Right atrium auricular region (tissue), 2 donors: ENCODE measurements around the gene TSEN54. TPM values are rescaled to one million over a fixed set of nuclear protein-coding genes. Genes with fewer than 3 reads are reported as not detected.
A peak's percentile ranks its signal among the peaks of the same experiment; 100 is the strongest.

Source experiments
- DNase-seq: peaks from one replicate; pipeline ENCODE4 v3.0.0-alpha.2; 2019; ENCODE audit warnings: low spot score
- H3K27ac ChIP-seq, 2 donors: fragments of 200-600 bp; sonication (generic); 1 replicate in 1 of 2; 2 replicates in 1 of 2; pipeline ENCODE4 v1.5.1; 2016 to 2019
- H3K27me3 ChIP-seq, 2 donors: fragments of 200-600 bp; sonication (generic); one replicate each; pipeline versions ENCODE4 v1.5.1 to v1.6.0; 2017 to 2019
- H3K36me3 ChIP-seq: fragments of 200-600 bp; sonication (generic); one replicate; pipeline ENCODE4 v1.5.1; 2016
- H3K4me1 ChIP-seq, 2 donors: fragments of 200-600 bp; sonication (generic); one replicate each; pipeline versions ENCODE4 v1.5.1 to v1.6.0; 2017 to 2019
- H3K4me3 ChIP-seq, 2 donors: fragments of 200-600 bp; sonication (generic); 1 replicate in 1 of 2; 2 replicates in 1 of 2; pipeline ENCODE4 v1.5.1; 2017 to 2019; ENCODE audit warnings: mild to moderate bottlenecking in 1 of 2, moderate library complexity in 1 of 2
- H3K9me3 ChIP-seq, 2 donors: fragments of 200-600 bp; sonication (generic); one replicate each; pipeline ENCODE4 v1.5.1; 2019
- total RNA-seq, 2 donors: library from RNA; depleted of rRNA; stranded (reverse); fragments of >200 nt; gene quantifications; one replicate each; pipeline ENCODE4 v1.1.0, GENCODE V29; 2016
- TF ChIP-seq, protein P1 (sequence below), 2 donors: fragments of 200-600 bp; sonication (generic); IDR thresholded peaks; one replicate each; pipeline ENCODE4 v1.5.1; 2019; ENCODE audit warnings: antibody characterized with exemption in 2 of 2

The TSEN54 gene
- total RNA-seq, 2 donors from 2014 or later, result 9.6 to 13.8 TPM

DNA sequence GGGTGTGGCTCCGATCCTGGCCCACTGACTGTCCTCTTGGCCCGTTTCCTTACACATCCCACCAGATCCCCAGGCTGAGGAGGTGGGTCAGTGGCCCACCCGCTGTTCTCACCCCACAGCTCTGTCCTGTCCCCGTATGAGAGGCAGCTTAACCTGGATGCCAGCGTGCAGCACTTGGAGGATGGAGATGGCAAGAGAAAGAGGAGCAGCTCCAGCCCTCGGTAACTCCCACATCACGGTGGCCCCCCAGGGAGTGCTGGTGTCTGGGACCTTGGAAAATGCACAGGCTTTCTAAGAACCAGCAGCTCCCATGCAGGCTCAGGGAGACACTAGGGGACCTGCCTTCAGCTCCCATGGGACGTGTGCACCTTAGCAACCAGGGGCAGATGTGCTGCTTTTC, 5.0 kb downstream of the TSEN54 start:
- H3K4me1 ChIP-seq, result peaks cover 0 to 24% of the 10 kb centered on the region in 2 donors
- TF ChIP-seq, protein P1, sequence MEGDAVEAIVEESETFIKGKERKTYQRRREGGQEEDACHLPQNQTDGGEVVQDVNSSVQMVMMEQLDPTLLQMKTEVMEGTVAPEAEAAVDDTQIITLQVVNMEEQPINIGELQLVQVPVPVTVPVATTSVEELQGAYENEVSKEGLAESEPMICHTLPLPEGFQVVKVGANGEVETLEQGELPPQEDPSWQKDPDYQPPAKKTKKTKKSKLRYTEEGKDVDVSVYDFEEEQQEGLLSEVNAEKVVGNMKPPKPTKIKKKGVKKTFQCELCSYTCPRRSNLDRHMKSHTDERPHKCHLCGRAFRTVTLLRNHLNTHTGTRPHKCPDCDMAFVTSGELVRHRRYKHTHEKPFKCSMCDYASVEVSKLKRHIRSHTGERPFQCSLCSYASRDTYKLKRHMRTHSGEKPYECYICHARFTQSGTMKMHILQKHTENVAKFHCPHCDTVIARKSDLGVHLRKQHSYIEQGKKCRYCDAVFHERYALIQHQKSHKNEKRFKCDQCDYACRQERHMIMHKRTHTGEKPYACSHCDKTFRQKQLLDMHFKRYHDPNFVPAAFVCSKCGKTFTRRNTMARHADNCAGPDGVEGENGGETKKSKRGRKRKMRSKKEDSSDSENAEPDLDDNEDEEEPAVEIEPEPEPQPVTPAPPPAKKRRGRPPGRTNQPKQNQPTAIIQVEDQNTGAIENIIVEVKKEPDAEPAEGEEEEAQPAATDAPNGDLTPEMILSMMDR (IDR thresholded peaks at IDR 0.05), result no peak
- H3K9me3 ChIP-seq, result no peaks in the 10 kb centered on the region
- H3K36me3 ChIP-seq, result peaks cover 15% of the 10 kb centered on the region
- no peak for DNase-seq
- no peak overlapping the region for H3K27ac ChIP-seq
- no peak overlapping the region for H3K4me3 ChIP-seq
- H3K27me3 ChIP-seq, result no peaks in the 10 kb centered on the region

DNA sequence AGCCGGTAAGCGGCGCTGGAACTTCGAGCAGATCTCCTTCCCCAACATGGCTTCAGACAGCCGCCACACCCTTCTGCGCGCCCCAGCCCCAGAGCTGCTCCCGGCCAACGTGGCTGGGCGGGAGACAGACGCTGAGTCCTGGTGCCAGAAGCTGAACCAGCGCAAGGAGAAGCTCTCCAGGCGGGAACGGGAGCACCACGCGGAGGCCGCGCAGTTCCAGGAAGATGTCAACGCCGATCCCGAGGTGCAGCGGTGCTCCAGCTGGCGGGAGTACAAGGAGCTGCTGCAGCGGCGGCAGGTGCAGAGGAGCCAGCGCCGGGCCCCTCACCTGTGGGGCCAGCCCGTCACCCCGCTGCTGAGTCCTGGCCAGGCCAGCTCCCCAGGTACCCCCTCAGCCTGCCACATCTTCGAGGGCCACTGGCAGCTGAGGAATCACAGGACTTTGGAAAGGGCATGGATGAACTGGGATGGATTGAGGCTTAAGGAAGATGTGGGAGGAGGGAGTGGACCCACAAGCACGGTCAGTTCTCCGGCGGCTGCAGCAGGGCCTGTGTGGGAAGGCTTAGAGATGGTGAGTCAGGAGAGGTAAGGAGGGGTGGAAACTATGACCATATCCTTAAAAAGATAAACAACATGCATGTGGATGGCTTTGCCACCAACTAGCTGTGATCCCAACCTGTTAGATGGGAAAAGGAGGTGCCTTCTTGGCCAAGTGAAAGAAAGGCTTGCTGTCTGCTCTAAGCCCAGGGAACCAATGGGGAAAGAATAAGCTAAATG, 5.8 kb downstream of the TSEN54 start:
- H3K27ac ChIP-seq, result no peak overlapping the region
- no peaks in the 10 kb centered on the region for H3K27me3 ChIP-seq
- no peak for DNase-seq
- TF ChIP-seq, protein P1 (IDR thresholded peaks at IDR 0.05), result no peak
- peaks cover 15% of the 10 kb centered on the region for H3K36me3 ChIP-seq
- no peaks in the 10 kb centered on the region for H3K9me3 ChIP-seq
- no peak overlapping the region for H3K4me3 ChIP-seq
- peaks cover 0 to 24% of the 10 kb centered on the region in 2 donors for H3K4me1 ChIP-seq

DNA sequence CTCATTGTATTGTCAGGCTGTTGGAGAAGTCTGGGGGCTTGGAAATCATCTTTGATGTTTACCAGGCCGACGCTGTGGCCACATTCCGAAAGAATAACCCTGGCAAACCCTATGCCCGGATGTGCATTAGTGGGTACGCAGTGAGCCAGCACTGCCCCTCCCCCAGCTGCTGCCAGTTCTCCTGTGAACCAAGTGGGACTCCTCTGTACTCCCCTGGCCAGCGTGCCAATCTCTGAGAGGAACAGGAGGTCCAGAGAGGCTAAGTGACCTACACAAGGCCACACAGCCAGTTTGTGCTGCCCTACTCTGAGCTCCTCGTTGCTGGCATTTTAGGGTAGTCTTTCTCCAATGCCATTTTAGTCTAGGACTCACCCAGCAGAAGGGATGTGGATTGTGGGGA, 7.3 kb downstream of the TSEN54 start:
- DNase-seq, result no peak

DNA sequence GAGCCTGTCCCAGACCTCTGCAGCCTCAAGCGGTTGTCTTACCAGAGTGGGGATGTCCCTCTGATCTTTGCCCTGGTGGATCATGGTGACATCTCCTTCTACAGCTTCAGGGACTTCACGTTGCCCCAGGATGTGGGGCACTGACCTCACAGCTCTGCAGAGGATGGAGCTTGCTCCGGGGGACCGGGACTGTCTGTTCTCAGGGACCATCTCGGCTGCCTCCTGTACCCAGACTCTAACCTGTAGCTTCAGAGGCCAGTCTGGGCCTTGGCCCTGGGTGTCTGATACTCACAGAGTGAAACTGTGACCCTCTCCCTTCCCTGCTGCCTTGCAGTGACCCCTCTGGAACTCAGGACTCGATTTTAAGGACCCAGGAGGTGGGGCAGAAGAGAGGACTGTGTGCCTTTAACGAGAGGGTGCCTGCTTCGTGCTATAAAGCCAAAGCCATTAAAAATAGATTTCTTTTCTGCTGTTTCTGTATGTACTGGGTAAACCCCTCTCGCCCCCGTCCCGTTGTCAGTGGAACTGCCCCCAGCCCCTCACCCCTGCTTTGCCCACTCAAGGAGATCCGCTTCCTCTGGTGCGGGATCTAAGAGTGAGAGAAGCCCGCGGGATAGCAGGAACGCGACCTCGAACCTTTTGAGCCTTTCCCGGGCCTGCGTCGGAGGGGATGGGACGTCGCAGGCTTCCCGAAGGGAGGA, 8.1 kb downstream of the TSEN54 start:
- H3K27me3 ChIP-seq, result no peaks in the 10 kb centered on the region
- no peak for DNase-seq
- peaks cover 0 to 18% of the 10 kb centered on the region in 2 donors for H3K4me1 ChIP-seq
- H3K4me3 ChIP-seq, result peak overlapping the region; percentile 51 to 74
- H3K27ac ChIP-seq, result peak overlapping the region; percentile 55 to 70
- peaks cover 10% of the 10 kb centered on the region for H3K36me3 ChIP-seq
- H3K9me3 ChIP-seq, result no peaks in the 10 kb centered on the region
- TF ChIP-seq, protein P1 (IDR thresholded peaks at IDR 0.05), result no peak

More for the DNA sequence above, 7.3 kb downstream of the TSEN54 start:
- Histone ChIP-seq H3K27ac (no peak overlapping the region), H3K9me3 (no peaks in the 10 kb centered on the region), H3K36me3 (peaks cover 15% of the 10 kb centered on the region), H3K4me1 (peaks cover 0 to 18% of the 10 kb centered on the region in 2 donors), H3K4me3 (no peak overlapping the region), H3K27me3 (no peaks in the 10 kb centered on the region)
- TF ChIP-seq, protein P1 (IDR thresholded peaks at IDR 0.05), result no peak

DNA sequence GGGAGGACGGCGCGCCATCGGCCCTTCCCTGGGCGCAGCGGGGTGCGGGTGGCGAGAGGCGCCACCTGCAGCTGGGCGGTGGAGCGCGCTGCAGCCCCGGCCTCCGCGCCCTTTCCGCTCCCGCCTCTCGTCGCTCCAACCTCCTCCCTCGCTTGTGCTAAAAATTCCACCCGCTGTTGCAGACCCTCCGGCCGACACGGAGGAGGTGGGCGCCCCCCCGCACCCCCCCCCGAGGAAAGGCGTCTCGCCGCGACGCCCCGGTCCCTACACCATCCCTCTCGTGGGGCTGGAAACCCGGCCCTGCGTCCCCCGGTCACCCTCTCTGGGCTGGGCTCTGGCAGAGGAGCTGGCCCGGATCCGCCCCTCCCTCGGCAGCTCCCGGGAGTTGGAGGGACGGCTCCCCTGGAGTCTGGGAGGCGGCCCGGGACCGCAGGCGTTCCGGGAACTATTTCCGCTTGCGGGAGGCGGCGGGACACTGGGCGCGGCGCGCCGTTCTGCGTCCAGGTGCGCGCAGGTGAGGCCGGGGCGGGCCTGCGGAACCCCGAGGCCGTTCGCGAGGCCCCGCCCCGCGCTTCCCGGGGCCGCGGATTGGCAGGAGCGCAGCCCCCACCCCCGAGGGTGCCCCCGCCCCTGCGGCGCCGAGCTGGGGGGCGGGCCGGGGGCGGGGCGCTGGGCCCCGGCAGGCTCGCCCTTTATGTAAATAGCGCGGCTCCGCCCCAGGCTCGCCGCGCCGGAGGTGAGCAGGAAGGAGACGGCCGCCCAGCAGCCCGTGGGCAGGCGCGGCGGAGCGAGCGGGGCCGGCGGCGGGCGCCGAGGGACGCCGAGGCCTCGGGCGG, 8.9 kb downstream of the TSEN54 start, which contains the start of gene LLGL2:
LLGL2 (plus strand) TSS at position 728 of the 836 bp plus-strand sequence. CDS start 17,730 bp downstream, outside the sequence.
- no peaks in the 10 kb centered on the region for H3K27me3 ChIP-seq
- peaks cover 5% of the 10 kb centered on the region for H3K36me3 ChIP-seq
- H3K4me1 ChIP-seq, result peaks cover 0 to 18% of the 10 kb centered on the region in 2 donors
- H3K9me3 ChIP-seq, result no peaks in the 10 kb centered on the region
- peak within 1 kb of the TSS; percentile 55 to 70 for H3K27ac ChIP-seq
- DNase-seq, result no peak
- TF ChIP-seq, protein P1 (IDR thresholded peaks at IDR 0.05), result peak; percentile 20 to 69
- H3K4me3 ChIP-seq, result peak within 1 kb of the TSS; percentile 51 to 74
